Hematopoietic multipotent progenitor cell treated with erythropoietin and hydrocortisone succinate and interleukin-3 and kit ligand, for 4 days (in vitro differentiated cells): Measurements from ENCODE around the gene GPR3.
"Not testable (repeated sequence)": the region's sequence is repeated elsewhere in the genome, so short reads cannot be mapped to it uniquely, and the experiment has no call there.

Experiments used
- DNase-seq: peaks from one replicate; pipeline ENCODE4 v3.0.0-alpha.2; 2015

GPR3 gene

DNA sequence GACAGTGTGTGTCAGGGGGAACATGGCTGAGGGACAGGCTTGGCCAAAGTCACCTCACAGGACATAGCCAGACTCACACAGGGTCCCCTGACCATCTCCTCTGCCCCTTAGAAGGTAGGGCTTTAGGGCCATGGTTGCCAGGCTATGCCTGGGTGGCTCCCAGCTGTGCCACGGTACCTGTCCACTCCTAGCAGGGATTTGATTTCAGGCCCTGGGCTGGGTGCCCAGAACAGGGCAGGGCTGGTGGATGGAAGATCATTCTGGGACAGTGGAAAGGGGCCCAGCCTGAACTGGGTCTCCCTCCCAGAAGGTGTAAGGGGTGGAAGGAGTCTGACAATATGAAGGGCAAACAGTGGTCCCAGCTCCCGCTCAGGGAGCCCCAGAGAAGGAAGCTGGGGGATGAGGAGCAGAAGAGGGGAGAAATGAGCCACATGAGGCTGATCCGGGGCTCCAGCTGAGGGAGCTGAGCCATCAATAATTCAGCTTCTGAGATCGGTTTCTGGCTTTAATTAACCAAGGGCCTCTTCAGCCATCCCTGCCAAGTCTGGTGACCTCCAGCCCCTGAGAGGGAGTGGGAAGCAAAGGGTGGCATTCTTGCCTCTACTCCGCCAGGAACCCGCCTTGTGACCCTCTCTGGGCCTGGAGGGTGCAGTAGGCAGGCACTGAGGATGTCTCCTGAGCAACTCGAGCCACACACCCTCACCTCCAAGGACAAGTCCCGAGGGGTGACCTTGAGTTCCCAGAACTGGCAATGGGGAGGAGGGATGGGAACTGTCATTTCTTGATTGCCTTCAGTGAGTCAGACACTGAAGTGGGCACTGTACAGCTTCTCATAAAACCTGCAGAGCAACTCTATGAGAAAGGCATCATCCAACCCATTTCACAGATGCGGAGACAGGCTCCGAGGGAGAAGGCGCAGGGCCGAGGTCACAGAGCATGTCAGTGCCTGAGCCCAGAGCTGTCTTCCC, 11.4 kb upstream of the GPR3 start:
- DNase-seq: no peak

DNA sequence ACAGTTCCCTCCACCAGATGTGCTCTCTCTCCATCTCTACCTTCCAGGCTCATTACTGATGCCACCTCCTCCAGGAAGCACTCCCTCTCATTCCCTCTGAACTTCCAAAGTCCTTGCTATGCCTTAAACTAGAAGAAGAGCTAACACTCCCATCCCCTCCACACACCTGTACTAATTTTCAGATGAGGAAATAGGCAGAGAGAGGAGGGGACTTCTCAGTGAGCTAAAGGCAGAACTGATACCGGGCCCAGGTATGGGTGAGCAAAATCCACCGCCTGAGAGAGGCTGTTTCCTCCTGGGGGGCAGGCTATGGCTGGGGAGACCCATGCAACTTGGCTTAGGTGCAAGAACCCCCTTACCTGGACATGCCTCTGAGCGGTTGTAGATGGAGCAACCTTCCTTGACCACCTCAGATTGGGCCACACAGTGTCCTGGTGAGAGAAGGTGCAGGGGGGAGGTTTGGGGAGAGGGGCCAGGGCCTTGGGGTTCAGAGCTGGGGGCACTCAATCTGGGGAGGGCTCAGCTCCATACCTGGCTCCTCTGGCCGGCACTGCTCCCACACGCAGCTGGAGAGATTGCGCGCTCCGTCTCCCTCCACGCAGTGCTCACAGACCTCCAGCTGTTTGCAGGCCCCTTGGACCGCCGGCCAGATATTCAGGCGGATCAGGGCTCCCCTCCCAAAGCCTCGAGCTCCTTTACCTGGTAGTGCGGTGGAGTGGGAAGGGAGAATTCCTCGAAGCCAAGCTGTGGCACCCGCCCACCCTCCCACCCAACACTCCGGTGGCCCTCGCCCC, 10.3 kb upstream of the GPR3 start:
- no peak for DNase-seq

DNA sequence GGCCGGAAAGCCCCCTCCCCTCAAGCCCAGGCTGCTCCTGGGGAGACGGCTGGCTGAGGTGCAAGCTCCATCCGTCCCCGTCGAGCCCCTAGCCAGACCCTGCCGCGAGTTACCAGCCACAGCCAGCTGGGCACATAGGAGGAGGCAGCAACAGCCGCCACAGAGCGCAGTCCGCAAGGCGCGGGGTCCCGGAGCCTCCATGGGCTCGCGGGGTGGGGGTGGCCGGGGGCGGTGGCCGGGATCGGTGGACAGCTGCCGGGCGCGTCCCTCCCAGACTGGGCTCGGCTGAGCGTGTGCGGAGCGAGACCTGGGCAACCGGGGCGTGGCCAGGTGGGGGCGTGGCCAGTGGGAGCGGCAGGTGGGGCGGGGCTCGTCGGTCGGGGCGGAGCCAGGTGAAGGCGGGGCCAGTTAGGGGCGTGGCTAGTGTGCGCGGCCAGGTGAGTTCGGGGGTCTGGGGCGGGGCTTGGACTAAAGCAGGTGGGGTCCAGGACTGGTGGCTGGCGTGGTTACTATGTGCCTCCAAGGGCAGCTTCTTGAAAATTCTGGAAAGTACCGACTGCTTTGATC, 9.3 kb upstream of the GPR3 start, which contains the start of gene CD164L2:
Gene CD164L2 (minus strand): TSS at position 295 of the 567 bp plus-strand sequence. CDS start 94 bp downstream, at position 201.
- DNase-seq: no peak

DNA sequence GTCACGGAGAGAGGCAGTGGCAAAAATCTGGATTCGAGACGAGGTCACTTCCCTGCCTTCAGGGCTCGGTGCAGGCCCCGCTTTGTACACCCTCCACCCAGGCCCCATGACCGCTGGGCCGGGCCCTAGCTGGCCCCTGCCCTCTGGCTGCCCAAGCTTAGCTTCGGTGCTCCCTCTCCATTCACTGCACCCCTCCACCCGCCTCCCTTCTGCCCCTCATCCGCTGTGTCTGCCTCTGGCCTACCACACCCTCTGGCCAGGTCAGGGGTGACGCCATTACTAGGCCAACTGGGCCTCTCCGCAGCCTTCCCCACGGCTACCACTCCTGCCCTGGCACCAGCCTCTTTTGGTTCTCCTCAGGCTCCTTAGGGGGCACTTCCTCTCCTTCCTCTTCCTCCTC, 8.8 kb upstream of the GPR3 start:
- DNase-seq: no peak

DNA sequence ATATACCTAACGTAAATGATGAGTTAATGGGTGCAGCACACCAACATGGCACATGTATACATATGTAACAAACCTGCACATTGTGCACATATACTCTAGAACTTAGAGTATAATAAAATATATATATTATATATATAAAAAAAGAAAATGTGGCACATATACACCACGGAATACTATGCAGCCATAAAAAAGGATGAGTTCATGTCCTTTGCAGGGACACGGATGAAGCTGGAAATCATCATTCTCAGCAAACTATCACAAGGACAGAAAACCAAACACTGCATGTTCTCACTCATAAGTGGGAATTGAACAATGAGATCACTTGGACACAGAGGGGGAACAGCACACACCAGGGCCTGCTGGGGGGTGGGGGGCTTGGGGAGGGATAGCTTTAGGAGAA, 7.6 kb upstream of the GPR3 start:
- not testable (repeated sequence) for DNase-seq

DNA sequence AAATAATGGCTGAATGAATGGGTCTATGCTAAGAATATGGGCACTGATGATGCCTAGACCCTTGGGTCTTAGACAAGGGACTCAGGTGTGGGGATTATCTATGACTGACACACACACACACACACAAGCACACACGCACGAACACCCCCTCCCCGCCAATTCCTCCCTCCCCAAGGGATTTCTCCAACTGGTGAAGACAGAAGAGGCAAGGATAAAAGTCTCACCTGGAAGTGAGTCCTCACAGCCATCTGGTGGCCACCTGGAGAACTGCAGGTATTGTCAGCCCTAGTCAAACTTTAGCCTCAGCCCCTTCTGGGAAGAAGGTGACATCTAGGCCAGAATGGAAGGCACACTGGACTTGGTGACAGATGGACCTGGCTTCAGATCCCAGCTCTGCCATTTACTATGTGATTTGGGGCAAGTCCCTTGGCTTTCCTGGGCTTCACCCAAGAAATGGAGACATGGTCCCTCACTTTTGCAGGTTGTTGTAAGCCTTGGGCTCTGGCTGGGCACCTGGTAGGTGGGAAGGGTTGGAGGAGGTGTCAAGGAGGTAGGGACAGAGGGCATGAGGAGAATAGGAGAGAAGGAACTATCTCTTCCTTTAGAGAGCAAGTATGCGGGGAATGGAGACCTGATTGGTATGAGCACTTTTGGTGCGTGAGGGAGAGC, 4.0 kb upstream of the GPR3 start:
- peak; percentile 64 for DNase-seq

DNA sequence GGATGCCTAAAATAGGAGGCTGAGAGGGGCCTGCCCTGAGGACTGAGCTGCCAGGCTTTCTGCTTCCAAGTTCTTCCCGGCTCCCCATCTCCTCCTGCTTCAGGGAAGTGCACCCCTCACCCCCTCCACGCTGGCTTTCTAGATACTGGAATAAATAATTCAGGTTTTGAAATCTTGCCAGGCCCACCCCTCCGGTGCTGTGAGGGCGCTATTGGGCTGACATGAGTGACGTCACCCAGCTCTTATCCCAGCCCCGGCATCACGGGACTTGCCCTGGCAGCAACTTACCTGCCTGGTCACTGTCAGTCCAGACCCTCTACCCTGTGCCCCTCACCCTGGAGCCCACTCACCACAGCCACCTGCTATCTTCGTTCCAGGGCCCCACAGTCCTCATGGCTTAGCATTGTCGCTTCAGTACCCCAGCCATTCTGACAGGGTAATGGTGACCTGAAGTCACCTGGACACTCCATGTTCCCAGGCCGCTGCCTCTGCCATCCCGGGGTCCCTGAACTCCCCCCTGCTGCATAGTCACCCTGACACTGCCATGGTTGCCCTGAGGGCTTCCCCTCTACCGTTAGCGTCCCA, 819 bp upstream of the GPR3 start:
- peak; percentile 66 for DNase-seq

DNA sequence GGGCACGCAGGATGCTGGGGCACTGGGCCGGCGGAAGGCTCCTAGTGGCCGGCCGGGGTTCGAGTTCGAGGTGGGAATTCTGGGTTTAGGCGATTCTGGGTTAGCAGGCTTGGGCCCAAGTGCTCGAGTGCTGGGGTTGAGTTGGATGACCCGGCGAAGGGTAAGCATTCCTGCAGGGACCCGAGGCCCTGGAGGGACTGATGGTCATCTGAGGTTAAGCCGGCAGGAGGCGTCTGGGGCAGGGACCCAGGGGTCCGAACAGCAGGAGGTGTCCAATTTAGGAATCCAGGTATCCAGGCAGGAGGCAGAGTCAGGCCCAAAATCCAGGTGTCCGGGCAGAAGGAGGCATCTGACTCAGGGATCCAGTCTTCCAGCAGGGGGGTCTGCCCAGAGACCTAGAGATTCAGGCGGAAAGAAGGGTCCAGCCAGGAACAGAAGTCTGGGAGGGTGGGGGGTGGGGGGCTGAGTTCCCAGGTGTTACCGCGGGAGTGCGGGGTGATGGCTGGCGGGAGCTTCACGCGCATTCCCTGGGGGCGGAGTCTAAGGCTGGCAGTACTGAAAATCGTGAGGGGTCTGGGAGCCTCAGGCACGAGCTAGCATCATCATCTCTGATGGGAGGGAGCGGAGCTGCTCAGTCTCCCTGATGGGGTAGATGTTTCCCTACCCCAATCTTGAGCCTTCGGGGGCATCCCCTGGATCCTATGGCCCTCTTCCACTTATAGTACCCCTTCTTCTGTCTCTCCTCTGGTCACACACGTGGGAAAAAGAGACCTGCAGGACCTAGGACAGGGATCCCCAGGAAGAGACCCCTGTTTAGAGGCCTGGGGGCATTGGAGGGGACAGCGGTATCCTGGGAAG, 585 bp downstream of the GPR3 start:
- no peak for DNase-seq

DNA sequence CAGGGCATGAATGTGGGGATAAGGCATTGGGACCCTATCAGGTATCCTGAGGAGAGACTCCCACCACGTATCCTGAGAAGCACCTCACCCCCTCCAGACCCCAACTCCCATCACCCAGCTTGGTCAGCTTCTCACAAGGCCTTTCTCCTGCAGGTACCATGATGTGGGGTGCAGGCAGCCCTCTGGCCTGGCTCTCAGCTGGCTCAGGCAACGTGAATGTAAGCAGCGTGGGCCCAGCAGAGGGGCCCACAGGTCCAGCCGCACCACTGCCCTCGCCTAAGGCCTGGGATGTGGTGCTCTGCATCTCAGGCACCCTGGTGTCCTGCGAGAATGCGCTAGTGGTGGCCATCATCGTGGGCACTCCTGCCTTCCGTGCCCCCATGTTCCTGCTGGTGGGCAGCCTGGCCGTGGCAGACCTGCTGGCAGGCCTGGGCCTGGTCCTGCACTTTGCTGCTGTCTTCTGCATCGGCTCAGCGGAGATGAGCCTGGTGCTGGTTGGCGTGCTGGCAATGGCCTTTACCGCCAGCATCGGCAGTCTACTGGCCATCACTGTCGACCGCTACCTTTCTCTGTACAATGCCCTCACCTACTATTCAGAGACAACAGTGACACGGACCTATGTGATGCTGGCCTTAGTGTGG, 1.3 kb downstream of the GPR3 start:
- no peak for DNase-seq

DNA sequence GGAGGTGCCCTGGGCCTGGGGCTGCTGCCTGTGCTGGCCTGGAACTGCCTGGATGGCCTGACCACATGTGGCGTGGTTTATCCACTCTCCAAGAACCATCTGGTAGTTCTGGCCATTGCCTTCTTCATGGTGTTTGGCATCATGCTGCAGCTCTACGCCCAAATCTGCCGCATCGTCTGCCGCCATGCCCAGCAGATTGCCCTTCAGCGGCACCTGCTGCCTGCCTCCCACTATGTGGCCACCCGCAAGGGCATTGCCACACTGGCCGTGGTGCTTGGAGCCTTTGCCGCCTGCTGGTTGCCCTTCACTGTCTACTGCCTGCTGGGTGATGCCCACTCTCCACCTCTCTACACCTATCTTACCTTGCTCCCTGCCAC, 1.8 kb downstream of the GPR3 start:
- no peak for DNase-seq

DNA sequence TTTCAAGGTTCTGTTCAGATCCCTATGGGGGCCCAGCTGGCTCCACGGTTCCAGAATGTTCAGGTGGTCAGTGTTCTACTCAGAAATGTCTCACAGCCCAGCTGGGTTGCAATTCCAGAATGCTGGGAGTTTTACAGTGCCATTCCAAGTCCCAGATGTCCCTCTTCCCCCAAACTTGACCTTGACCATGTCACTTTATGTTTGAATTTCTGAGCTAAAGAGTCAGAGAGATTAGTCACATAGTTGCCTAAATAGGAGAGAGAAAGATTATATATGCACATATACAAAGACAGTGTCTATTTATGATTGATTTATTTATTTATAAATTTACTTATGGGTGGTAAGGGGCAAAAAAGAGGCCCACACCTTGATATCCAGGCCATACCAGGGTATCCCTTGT, 2.5 kb downstream of the GPR3 start:
- no peak for DNase-seq

DNA sequence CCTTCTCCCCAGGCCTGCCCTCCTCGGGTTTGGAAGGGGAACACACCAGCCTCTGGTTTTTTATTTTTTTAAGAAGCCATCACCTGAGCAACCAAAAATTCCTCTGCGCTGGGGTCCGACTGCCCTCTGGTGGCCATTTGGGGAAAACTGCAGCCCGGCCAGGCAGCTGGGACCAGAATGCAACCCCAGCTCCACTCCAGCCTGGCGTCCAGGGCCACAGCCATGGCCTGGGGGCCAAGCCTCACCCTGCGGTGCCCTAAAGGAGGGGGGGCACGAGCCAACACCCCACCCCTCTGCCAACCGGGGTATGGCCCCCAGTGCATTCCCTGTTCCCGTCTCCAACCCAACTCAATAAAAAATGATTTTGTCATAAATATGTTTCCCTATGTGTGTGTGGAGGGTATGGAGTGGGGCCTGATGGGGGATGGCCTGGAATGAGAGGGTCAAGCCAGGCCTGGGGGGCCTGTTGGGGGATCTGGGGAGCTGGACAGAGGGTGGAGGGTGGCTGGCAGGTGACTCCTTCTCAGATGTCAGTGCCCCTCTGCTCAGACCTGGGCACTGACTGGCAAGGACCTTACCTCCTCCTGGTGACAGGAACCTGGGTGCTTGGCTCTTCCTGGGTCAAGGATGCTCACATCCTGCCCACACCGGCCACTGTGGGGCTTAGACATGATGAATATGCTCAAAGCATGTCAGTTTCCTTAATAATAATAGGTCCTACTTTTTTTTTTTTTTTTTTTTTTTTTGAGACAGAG, 3.2 kb downstream of the GPR3 start:
- DNase-seq: peak; percentile 87

DNA sequence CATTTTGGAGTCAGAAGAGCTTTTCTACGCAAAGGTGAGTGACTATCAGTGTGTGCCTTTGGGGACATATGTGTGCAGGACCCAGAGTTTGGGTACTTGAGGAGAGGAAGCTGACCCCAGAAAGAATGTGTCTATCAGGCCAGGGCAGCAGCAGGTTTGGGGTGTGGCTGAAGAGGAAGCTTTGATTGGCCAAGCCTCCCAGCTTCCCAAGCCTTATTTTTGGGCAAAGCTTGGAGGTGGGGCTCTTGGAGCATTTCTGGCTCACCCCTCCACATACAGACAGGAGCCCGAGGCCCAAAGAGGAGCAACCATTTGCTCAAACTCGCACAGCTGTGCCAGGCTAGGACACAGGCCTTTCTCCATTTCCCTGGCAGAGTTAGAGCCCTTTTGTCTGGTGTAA, 4.7 kb downstream of the GPR3 start:
- no peak for DNase-seq

DNA sequence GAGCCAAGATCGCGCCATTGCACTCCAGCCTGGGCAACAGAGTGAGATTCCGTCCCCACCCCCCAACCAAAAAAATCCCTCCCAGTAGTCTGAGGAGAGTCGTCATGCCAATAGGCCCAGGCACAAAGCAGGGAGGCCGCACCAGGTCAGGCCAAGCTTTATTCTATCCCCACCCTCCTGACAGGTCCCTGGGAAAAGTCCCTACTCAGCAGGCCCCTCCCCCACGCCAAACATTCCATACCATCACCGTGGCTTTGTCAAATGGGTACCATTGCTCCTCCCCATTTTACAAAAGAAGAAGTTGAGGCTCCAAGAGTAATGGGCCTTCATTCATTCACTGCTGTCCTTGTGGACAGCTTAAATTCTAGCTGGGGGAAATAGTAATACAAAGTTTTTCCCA, 5.3 kb downstream of the GPR3 start:
- no peak for DNase-seq

DNA sequence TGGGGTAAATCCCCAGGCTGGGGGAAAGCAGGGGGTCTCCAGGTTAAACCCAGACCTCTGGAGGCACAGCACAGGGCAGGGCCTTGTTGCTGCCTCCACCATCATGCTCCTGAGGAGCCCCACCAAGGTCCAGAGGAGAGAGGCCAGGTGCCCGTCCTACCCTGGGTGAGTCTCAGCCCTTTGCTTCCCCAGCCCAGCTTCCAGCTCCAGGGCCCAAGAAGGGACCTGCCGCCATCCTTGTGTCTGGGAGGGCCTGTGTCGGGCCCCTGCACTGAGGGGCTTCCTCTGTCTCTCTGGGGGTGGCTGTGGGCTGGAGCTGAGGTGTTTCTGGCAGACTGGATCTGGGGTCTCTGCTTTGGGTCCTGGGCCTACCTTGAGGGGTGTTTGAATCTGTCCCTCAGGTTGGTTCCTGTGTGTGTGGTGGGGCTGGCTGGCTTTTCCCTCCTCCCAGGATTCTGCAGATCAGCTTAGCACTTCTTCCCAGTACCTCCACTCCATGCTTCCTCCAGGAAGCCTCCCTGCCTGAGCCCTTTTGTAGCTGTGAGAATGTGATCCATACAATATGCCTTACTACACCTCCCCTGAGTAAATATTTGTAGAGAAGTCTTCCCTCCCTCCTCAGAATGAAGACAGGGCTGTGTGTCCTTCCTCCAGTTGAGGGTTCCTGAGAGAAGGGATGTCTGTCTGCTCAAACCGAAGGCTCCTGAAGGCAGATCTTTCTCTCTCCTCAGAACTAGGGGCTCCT, 6.2 kb downstream of the GPR3 start:
- no peak for DNase-seq

DNA sequence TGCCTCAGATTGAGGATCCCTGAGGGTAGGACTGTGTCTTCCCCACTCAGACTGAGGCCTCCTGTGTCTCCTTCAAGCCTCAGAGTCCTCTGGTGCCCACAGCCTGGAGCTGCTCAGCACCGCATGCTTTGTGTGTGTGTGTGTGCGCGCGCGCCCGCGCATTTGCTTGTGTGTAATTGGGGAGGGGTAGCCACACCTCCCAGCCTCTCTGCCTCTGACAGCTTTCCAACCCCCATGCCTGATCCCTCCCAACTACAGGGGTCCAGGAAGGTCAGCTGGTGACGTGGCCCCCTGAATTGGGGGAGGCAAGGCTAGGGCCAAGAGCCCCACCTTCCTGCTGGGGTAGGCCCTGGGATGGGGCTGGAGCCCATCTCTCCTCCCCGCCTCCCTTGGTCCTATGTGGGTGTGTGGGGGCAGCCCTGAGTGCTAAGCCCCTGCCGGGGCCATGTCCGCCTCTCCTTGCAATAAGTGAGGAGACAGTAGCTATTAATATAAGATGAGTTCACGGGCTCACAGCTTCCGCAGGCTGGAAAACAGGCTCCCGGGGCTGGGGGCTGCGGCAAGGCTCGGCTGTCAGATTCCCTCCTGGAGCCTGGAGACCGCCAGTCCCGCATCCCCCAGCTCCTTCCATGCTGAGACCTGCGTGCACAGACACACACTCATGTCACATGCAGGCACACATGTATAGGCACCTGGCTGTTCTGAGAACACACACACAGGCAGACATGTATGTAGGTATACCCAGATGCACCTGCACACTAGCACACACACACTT, 7.0 kb downstream of the GPR3 start:
- DNase-seq: no peak

DNA sequence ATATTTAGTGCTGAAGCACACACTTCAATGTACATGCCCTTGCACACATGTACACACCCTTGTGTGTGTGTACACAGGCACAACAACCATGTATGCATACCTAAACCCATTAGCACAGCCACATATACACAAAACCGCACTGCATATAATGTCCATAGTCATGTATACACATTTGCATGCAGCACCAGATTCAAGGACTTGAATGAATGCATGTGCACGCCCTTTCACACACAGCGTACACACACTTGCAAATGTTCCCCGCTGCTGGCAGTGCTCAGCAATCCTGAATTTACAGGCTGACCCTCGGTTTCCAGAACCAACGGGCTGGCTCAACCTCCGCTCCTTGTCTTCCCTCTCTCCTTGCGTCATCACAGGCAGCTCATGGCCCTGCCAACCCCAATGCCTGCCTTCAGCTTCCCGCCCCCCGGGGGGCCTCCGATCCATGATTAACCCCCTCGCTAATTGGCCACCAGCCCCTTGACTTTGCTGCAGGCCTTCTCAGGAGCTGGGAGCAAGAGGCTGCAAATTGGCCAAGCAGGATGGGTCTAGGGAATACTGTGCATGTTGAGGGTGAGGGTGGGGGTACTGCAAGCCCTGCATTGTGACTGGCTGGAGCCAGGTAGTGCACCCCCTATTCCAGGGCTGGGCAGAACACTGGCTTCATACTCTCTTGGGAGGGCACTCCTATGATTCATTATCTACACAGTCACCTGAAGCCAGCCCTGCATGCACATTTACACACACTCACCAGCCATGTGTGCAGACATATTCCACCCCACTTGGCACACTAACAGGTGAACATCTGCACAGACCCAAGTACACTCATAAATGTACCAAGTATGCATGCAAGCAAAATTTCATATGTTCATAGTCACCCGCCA, 7.9 kb downstream of the GPR3 start:
- DNase-seq: no peak

DNA sequence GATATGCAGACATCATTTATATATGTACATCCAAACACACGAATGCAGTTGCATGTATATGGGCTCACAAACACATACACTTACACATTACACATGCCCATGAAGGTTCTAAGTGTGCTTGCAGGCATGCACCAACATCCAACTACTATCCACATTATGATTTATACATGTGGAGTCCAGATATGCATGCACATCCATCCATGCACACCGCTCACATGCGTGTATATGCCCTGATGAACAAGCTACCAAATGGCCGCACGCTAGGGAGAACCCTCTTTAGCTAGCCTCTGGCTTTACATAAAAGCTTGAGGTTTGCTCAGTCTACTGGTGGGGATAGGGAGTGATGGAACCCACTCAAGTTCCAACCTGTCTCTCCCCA, 8.5 kb downstream of the GPR3 start:
- no peak for DNase-seq
